GM10847 (cell line): Measurements from ENCODE around the gene RNF4.

Source experiments
- POLR2A ChIP-seq: IDR thresholded peaks from 2 replicates; pipeline ENCODE4 v1.6.1; 2011; ENCODE audit not compliant: insufficient read length; ENCODE audit errors: extremely low read depth

Gene RNF4

DNA sequence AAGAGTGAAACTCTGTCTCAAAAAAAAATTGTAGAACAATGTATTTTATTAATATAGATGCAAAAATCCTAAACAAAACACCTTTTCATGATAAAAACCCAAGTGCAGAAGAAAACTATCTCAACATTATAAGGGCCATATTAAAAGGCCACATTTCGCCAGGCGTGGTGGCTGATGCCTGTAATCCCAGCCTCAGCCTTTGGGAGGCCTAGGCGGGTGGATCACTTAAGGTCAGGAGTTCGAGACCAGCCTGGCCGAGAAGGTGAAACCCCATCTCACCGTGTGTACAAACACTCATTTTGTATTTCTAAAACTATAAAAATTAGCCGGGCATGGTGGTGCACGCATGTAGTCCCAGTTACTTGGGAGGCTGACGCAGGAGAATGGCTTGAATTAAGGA, 57.7 kb downstream of the RNF4 start:
- no peak for TF ChIP-seq POLR2A

DNA sequence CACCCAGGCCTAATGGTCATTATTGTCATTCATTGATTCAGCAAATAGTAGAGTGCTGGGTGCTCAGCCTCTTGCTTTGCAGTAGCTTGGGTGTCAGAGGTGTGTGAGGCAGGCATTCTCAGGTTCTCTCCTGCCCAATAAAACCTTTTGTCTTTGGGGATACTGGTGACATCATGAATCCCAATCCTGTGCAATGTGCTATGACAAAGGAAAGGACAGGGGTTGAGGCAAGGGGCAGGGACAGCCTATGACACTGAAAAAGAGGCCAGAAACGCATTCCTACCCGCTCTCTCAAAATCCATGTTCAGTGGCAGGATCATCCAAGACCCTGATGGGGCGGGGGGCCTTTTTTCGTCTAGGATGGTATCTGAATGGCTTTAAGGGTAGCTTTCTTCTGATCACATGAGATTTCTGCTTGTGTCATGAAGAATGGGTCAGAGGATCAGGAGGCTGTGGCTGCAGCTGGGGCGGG, 66.0 kb downstream of the RNF4 start:
- no peak for TF ChIP-seq POLR2A

- no peak for TF ChIP-seq POLR2A
Observed at GRCh38 chr4:2535376-2536192, 66.7 kb downstream of the RNF4 start.

- peak; percentile 44 for TF ChIP-seq POLR2A
Observed at GRCh38 chr4:2536193-2537010, 67.5 kb downstream of the RNF4 start, which contains the start of gene FAM193A. FAM193A (plus strand) TSS chr4:2536647; CDS start chr4:2536916, 269 bp downstream.

DNA sequence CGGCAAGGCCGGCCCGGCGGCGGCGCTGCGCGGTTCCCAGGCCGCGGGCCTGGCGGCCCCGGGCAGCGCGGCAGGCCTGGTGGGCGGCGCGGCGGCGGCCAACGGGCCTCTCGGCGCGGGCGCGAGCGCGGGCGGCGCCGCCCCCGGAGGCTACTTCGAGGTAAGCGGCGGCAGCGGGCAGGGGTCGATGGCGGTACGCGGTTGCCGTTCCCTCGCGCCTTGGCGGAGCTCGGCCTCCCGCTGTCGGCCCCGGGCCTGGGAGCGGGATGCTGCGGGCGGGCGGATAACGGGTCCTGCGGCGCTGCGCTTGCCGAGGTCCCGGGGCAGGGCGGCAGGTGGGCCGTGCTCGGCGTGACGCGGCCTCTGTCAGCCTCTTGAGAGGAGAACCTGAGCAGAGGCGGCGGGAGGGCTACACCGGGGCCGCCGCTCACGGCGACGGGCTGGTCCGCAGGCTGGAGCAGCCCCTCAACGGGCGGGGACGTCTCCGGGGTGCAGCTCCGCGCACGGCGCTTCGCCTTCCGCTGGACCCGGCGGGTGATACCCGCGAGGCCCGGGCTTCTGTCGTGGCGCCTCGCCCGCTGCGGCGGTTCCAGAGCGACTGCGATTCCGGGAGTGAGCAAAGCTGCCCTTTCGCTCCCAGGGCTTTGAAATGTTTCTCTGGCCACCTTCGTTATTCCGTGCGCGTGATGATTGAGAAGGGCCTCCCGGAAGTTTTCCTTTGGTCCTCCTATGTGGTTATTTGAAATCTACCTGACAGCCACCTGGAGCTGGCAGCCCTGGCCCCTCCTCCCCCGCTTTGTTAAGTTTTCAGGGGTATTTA, 68.3 kb downstream of the RNF4 start:
- no peak for TF ChIP-seq POLR2A

DNA sequence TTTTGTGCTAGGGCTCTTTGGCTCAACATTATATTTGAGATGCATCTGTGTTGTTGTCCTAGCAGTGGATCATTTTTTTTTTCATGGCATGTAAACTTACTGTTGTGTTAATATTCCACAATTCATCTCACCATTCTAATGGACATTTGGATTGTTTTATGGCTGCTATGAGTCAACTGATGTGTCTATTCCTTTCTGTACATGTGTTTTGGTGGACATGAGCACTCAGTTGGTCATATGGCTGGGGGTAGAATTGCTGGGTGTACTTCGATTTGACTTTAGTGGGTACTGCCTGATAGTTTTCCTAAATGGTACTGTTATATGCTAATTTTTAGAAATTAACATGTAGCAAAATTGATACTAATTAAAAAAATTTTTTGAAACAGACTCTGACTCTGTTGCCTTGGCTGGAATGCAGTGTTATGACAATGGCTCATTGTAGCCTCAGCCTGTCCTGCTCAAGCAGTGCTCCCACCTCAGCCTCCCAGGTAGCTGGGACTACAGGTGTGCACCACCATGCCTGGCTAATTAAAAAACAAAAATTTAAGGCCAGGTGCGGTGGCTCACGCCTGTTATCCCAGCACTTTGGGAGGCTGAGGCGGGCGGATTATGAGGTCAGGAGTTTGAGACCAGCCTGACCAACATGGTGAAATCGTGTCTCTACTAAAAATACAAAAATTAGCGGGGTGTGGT, 76.6 kb downstream of the RNF4 start:
- no peak for TF ChIP-seq POLR2A

- no peak for TF ChIP-seq POLR2A
Observed at GRCh38 chr4:2546286-2546823, 77.4 kb downstream of the RNF4 start.

DNA sequence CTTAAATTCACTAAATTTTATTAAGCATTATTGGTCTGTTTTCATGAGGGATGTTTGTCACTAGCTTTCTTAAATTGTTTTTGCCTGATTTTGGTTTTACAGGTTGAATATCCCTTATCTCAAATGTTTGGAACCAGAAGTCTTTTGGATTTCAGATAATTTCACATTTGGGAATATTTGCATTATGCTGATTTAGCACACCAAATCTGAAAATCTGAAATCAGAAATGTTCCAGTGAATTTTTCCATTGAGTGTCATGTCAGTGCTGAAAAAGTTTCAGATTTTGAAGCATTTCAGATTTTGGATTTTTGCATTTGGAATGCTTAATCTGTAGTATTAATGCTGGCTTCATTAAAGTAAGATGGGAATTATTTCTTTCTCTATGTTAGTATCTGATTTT, 82.2 kb downstream of the RNF4 start:
- no peak for TF ChIP-seq POLR2A

DNA sequence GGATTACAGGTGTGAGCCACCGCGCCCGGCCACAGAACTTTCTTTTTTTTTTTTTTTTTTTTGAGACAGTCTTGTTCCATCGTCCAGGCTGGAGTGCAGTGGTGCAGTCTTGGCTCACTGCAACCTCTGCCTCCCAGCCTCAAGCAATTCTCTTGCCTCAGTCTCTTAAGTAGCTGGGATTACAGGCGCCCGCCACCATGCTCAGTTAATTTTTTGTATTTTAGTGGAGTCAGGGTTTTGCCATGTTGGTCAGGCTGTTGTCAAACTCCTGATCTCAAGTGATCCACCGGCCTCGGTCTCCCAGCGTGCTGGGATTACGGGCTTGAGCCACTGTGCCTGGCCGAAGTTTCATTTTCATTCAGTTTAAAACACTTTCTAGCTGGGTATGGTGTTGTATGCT, 83.9 kb downstream of the RNF4 start:
- no peak for TF ChIP-seq POLR2A

GRCh38 chr4:2558301-2558700, 89.4 kb downstream of the RNF4 start:
- TF ChIP-seq POLR2A, result no peak

GRCh38 chr4:2560167-2560566, 91.3 kb downstream of the RNF4 start:
- no peak for TF ChIP-seq POLR2A
